Measurements from ENCODE around the gene TRAPPC2L.

The TRAPPC2L gene

GRCh38 chr16:88911946-88912310 is 55.0 kb downstream of the TRAPPC2L start:
- DNase-seq = no peak
